HCT116 (cell line): Measurements from ENCODE around the gene SMIM10L1.

Source experiments
- ATF3 ChIP-seq: IDR thresholded peaks from 2 replicates; pipeline ENCODE4 v1.6.1; 2012
- CEBPB ChIP-seq: IDR thresholded peaks from 2 replicates; pipeline ENCODE4 v1.6.1; 2012; ENCODE audit warnings: low read depth
- CTCF ChIP-seq, 3 experiments: fragments of 200-600 bp in 1 of 3; sonication (generic) in 1 of 3; IDR thresholded peaks in 2 of 3; conservative IDR thresholded peaks in 1 of 3; 2 replicates each; pipeline ENCODE4 v1.5.1; 2012 to 2017; ENCODE audit warnings: low read depth in 2 of 3, low read length in 2 of 3, antibody characterized with exemption in 1 of 3, borderline replicate concordance in 1 of 3, control low read depth in 1 of 3, mild to moderate bottlenecking in 1 of 3, mixed read lengths in 1 of 3, mixed run types in 1 of 3, moderate library complexity in 1 of 3; ENCODE audit not compliant: insufficient read depth in 1 of 3
- JUND ChIP-seq: IDR thresholded peaks from 2 replicates; pipeline ENCODE4 v1.6.1; 2012
- RAD21 ChIP-seq: IDR thresholded peaks from 2 replicates; pipeline ENCODE4 v1.6.1; 2012; ENCODE audit warnings: low read depth, mild to moderate bottlenecking

- no peak for TF ChIP-seq CTCF (IDR thresholded peaks at IDR 0.05 in 2 of 3, conservative IDR thresholded peaks at IDR 0.05 in 1 of 3; ENCODE audit: borderline replicate concordance in 1 of 3, insufficient read depth in 1 of 3, low read depth in 2 of 3, low read length in 2 of 3)
- TF ChIP-seq RAD21 = no peak
- TF ChIP-seq ATF3 = no peak
- no peak for TF ChIP-seq JUND
- TF ChIP-seq CEBPB = no peak
These were observed 23.6 kb upstream of the SMIM10L1 start for GRCh38 chr12:11147420-11147819.
